GM12878 (cell line): ENCODE results near the gene RARS2.

ENCODE experiments used
- CREB1 ChIP-seq: IDR thresholded peaks from 2 replicates; pipeline ENCODE4 v1.6.1; 2012; ENCODE audit warnings: low read depth, mild to moderate bottlenecking, inconsistent platforms
- CTCF ChIP-seq, 3 experiments: IDR thresholded peaks in 2 of 3; conservative IDR thresholded peaks in 1 of 3; 2 replicates each; pipeline ENCODE4 v1.5.1; 2011; ENCODE audit warnings: low read depth in 3 of 3, low read length in 3 of 3, mild to moderate bottlenecking in 3 of 3, control low read depth in 2 of 3, moderate library complexity in 2 of 3, inconsistent platforms in 1 of 3, mixed read lengths in 1 of 3; ENCODE audit not compliant: control insufficient read depth in 2 of 3, insufficient read depth in 1 of 3; ENCODE audit errors: extremely low read depth in 1 of 3
- EZH2 ChIP-seq: IDR thresholded peaks from 2 replicates; pipeline ENCODE4 v1.6.1; 2012; ENCODE audit warnings: low read depth, mild to moderate bottlenecking, control low read depth, inconsistent platforms, low read length, borderline replicate concordance; ENCODE audit not compliant: control insufficient read depth
- MTA3 ChIP-seq: IDR thresholded peaks from 2 replicates; pipeline ENCODE4 v1.6.1; 2012; ENCODE audit warnings: low read length, inconsistent platforms, borderline replicate concordance
- MYC ChIP-seq: IDR thresholded peaks from 2 replicates; pipeline ENCODE4 v1.6.1; 2011; ENCODE audit warnings: mild to moderate bottlenecking, low read length, moderate library complexity, inconsistent platforms; ENCODE audit not compliant: insufficient read depth, insufficient replicate concordance, insufficient read length, severe bottlenecking
- NFYB ChIP-seq: IDR thresholded peaks from 2 replicates; pipeline ENCODE4 v1.6.1; 2011; ENCODE audit warnings: low read depth, mild to moderate bottlenecking, low read length, improper control_type of control experiment, moderate library complexity; ENCODE audit not compliant: insufficient read depth
- POLR2A ChIP-seq: IDR thresholded peaks from 2 replicates; pipeline ENCODE4 v1.6.1; 2011; ENCODE audit warnings: low read depth, mild to moderate bottlenecking, low read length
- TAF1 ChIP-seq: IDR thresholded peaks from 2 replicates; pipeline ENCODE4 v1.6.1; 2011; ENCODE audit warnings: mild to moderate bottlenecking, low read depth, low read length, borderline replicate concordance
- ZNF274 ChIP-seq: IDR thresholded peaks from one replicate; pipeline ENCODE4 v1.8.0; 2011; ENCODE audit not compliant: insufficient read length, insufficient read depth
- ZSCAN29 ChIP-seq: fragments of 450-650 bp; IDR thresholded peaks from 2 replicates; pipeline ENCODE4 v1.6.1; 2017; ENCODE audit warnings: mild to moderate bottlenecking, moderate library complexity
- TF ChIP-seq, protein P1 (sequence below): fragments of 450-650 bp; IDR thresholded peaks from 2 replicates; pipeline ENCODE4 v1.6.1; 2018; ENCODE audit warnings: mild to moderate bottlenecking, low read depth, moderate library complexity; ENCODE audit not compliant: partially characterized antibody
- TF ChIP-seq, protein P2 (sequence below): IDR thresholded peaks from 2 replicates; pipeline ENCODE4 v1.6.1; 2011; ENCODE audit warnings: borderline replicate concordance, low read depth, mild to moderate bottlenecking, moderate library complexity, low read length; ENCODE audit not compliant: insufficient read depth, poor library complexity, severe bottlenecking
- TF ChIP-seq, protein P3 (sequence below): fragments of 450-650 bp; IDR thresholded peaks from 2 replicates; pipeline ENCODE4 v1.6.1; 2017; ENCODE audit warnings: mild to moderate bottlenecking

- no peak for TF ChIP-seq CREB1
- TF ChIP-seq, protein P1, sequence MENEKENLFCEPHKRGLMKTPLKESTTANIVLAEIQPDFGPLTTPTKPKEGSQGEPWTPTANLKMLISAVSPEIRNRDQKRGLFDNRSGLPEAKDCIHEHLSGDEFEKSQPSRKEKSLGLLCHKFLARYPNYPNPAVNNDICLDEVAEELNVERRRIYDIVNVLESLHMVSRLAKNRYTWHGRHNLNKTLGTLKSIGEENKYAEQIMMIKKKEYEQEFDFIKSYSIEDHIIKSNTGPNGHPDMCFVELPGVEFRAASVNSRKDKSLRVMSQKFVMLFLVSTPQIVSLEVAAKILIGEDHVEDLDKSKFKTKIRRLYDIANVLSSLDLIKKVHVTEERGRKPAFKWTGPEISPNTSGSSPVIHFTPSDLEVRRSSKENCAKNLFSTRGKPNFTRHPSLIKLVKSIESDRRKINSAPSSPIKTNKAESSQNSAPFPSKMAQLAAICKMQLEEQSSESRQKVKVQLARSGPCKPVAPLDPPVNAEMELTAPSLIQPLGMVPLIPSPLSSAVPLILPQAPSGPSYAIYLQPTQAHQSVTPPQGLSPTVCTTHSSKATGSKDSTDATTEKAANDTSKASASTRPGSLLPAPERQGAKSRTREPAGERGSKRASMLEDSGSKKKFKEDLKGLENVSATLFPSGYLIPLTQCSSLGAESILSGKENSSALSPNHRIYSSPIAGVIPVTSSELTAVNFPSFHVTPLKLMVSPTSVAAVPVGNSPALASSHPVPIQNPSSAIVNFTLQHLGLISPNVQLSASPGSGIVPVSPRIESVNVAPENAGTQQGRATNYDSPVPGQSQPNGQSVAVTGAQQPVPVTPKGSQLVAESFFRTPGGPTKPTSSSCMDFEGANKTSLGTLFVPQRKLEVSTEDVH: no peak
- TF ChIP-seq MYC: no peak
- TF ChIP-seq ZNF274: no peak
- no peak for TF ChIP-seq MTA3
- TF ChIP-seq NFYB: no peak
- TF ChIP-seq CTCF (IDR thresholded peaks at IDR 0.05 in 2 of 3, conservative IDR thresholded peaks at IDR 0.05 in 1 of 3; ENCODE audit: control insufficient read depth in 2 of 3, extremely low read depth in 1 of 3, insufficient read depth in 1 of 3, low read depth in 3 of 3, low read length in 3 of 3): no peak
- TF ChIP-seq, protein P2, sequence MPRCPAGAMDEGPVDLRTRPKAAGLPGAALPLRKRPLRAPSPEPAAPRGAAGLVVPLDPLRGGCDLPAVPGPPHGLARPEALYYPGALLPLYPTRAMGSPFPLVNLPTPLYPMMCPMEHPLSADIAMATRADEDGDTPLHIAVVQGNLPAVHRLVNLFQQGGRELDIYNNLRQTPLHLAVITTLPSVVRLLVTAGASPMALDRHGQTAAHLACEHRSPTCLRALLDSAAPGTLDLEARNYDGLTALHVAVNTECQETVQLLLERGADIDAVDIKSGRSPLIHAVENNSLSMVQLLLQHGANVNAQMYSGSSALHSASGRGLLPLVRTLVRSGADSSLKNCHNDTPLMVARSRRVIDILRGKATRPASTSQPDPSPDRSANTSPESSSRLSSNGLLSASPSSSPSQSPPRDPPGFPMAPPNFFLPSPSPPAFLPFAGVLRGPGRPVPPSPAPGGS: no peak
- no peak for TF ChIP-seq ZSCAN29
- TF ChIP-seq TAF1: no peak
- no peak for TF ChIP-seq EZH2
- TF ChIP-seq POLR2A: no peak
- TF ChIP-seq, protein P3, sequence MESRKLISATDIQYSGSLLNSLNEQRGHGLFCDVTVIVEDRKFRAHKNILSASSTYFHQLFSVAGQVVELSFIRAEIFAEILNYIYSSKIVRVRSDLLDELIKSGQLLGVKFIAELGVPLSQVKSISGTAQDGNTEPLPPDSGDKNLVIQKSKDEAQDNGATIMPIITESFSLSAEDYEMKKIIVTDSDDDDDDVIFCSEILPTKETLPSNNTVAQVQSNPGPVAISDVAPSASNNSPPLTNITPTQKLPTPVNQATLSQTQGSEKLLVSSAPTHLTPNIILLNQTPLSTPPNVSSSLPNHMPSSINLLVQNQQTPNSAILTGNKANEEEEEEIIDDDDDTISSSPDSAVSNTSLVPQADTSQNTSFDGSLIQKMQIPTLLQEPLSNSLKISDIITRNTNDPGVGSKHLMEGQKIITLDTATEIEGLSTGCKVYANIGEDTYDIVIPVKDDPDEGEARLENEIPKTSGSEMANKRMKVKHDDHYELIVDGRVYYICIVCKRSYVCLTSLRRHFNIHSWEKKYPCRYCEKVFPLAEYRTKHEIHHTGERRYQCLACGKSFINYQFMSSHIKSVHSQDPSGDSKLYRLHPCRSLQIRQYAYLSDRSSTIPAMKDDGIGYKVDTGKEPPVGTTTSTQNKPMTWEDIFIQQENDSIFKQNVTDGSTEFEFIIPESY: no peak
Observed at GRCh38 chr6:87586371-87587077, 3.3 kb downstream of the RARS2 start.
